ENCODE results near the gene SFSWAP.
A peak's percentile ranks its signal among the peaks of the same experiment; 100 is the strongest.
"Not testable (repeated sequence)": the region's sequence is repeated elsewhere in the genome, so short reads cannot be mapped to it uniquely, and the experiment has no call there.

Gene SFSWAP

DNA sequence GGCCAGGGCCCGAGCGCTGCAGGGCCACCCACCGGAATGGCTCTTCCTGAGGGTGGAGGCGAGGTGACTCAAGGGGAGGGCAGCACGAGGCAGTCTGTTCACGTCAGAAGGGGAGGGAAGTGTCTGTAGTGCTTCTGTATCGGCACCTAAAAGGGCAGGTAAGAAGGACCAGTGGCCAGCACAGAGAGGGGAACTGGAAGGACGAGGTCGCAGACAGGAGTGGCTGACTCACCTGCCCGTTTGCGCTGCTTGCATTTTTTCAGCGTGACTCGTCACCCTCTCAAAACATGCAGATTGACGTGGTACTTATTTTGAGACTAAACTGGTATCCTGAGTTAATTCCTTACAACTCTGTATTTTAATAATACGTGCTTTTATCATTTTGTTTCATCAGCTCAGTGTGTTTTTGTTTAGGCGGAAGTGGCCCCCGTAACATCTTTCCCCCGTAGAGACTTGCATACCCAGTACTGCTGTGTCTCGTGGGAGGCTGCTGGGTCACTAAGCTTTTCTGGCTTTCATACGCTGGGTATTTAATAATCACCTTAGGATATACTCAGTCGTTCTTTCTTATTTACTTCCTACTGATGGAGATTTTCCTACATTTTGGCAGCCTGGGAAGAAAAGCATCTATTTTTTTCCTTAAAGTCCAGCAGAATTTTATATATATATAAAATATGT, 26.4 kb downstream of the SFSWAP start:
- no peak for DNase-seq

DNA sequence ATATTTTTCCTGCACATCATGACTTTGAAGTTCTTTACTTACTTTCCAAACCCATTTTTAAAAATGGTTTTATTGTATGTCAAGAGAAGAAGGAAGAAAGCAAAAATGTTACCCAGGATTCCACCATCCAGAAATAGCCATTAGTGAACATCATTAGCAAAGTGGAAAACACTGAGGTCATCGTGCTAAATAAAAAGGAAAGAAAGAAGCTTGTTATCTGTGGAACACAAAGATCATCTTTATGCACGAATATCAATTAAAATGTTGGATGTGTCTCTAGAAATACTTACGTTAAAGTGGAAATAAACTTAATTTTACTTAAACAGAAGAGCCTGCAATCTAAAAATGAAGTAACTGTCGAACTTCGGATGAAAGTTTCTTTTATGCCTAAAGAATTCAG, 27.3 kb downstream of the SFSWAP start:
- no peak for DNase-seq

DNA sequence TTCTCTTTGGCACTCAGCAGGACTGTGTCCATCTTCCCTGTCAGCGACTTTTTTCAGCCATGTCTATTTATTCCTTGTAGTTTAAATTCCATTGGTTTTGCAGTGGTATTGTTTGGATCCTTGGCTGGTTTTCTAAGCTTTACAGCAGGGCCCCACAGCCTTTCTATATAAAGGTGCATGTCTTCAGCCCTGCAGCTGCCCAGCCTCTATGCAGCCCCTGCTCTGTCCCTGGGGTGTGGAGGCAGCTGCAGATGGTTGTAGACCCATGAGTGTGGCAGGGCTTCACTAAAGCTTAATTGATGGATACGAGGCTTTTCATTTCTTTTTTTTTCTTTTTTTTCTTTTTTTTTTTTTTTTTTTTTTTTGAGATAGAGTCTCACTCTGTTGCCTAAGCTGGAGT, 29.7 kb downstream of the SFSWAP start:
- DNase-seq = no peak

DNA sequence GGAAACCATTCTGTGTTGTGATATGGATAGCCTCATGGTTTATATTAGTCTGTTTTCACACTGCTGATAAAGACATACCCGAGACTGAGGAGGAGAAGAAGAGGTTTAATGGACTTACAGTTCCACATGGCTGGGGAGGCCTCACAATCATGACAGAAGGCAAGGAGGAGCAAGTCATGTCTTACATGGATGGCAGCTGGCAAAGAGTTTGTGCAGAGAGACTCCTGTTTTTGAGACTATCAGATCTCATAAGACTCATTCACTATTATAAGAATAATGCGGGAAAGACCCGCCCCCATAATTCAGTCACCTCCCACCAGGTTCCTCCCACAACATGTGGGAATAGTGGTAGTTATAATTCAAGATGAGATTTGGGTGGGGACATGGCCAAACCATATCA, 31.9 kb downstream of the SFSWAP start:
- DNase-seq = not testable (repeated sequence)

DNA sequence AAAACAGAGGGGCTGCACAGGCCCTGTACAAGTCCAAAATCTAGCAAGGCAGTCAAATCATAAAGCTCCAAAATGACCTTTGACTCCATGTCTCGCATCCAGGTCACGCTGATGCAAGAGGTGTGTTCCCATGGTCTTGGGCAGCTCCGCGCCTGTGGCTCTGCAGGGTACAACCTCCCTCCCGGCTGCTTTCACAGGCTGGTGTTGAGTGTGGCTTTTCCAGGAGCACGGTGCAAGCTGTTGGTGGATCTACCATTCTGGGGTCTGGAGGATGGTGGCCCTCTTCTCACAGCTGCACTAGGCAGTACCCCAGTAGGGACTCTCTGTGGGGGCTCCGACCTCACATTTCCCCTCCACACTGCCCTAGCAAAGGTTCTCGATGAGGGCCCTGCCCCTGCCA, 32.5 kb downstream of the SFSWAP start:
- not testable (repeated sequence) for DNase-seq

DNA sequence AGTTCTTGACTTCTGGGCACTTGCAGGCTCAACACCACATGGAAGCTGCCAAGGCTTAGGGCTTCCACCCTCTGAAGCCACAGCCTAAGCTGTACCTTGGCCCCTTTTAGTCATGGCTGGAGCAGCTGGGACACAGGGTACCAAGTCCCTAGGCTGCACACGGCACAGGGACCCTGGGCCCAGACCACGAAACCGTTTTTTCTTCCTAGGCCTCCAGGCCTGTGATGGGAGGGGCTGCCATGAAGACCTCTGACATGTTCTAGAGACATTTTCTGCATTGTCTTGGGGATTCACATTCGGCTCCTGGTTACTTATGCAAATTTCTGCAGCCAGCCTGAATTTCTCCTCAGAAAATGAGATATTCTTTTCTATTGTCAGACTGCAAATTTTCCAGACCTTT, 33.0 kb downstream of the SFSWAP start:
- DNase-seq = not testable (repeated sequence)

DNA sequence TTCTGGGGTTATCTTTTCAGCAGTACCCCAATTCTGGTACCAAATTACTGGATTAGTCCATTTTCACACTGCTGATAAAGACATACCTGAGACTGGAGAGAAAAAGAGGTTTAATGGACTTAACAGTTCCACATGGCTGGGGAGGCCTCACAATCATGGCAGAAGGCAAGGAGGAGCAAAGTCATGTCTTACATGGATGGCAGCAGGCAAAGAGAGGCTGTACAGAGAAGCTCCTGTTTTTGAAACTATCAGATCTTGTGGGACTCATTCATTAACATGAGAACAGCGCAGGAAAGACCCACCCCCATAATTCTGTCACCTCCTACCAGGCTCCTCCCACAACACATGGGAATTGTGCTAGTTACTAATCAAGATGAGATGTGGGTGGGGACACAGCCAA, 33.8 kb downstream of the SFSWAP start:
- DNase-seq = not testable (repeated sequence)

DNA sequence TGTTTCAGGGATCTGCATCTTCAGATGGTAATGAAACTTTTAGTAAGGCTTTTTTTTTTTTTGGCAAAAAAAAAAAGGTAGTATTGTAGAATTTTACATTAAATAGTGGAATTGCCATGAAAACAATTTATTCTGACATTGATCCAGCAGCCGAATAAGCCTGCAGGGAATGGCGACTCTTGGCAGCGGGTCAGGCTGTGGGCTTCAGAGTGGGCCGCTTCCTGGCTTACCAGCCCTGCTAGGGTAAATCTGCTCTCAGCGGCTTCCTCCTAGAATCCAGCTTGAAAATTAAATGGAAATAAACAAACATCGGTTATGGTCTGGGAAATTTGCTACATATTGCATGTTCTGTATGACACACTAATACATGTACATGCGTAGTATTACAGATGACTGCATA, 34.8 kb downstream of the SFSWAP start:
- no peak for DNase-seq

DNA sequence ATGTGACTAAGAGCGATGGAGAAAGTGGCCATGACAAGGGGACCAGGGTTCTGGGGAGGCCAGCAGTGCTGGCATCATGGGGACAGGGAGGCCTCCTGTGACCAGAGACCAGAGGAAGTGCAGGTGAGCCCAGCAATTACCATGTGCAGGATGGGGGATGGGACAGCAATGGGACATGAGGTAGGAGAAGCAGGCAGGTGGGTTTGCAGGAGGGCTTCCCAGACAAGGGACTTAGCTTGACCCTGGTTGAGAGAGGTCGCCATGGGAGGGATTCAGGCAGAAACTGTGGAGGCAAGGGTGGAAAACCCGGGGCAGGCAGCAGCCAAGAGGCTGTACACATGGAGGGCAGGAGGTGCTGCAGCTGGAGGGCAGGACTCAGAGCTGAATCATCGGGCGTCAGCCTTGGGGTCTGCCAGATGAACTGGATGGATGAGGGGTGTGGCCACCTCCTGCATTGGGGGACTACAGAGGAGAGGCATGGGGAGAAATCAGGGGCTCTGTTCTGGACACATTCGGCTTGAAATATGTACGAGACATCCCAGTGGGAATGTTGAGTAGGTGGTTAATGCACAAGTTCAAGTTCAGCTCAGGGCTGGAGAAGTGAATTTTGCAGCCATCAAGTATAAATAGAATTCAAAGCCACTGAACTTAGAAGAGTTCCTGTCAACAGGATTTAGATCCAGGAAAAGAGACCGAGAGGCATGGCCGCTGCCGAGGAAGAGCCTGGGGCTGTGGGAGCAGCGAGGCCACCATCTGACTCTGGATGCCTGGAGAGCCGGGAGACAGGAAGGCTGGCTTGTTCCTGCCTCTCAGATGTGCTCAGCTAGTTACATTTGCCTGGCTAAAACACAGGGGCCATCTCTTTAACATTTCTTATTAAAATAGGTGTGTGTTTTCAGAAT, 36.6 kb downstream of the SFSWAP start:
- no peak for DNase-seq

DNA sequence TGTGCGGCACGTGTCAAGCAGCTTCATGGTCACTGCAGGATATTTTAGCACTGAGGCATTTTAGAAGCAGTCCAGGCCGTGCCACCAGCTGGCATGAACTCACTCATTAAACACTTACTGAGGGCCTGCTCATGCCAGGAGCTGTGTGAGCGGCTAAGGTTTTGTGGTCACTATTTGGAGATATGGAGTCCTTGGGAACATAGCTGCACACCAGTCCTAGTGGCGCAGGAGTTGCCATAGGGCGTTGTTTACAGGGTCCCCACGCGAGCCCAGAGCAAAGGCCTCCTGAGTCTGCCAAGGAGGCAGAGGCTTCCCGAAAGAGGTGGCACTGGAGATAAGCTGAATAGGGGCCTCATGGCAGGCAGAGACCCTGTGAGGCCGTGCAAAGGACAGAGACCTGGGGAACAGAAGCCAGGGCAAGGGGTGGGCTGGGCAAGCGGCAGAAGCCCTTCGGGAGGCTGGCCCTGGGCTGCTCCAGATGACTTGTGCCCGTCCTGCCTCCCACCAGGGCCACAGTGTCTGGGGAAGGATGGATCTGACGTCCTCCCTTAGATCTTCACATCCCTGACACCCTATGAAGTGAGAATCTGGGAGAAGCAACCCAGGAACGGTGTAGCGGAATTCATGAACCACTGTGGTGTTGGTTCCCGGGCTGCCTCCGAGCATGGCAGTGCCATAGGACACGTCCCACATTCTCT, 38.9 kb downstream of the SFSWAP start:
- DNase-seq = no peak

DNA sequence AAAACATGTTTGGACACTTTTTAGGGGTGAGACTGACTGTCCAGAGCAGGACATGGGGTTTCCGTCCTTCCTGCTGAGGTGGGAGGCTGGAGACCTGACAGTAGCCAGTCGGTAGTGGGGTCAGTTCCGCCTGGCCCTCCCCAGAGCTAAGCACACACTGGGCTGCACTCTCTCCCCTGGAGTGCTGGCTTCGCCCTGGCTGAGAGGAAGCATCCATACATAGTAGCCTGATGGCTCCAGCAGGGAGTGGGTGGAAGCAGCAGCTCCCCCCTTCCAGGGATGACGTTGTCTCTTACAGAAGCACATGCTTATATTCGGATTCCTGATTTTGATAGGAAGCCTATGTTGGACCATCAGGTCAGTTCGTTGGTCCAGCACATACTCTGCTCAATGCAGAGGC, 40.4 kb downstream of the SFSWAP start:
- DNase-seq = no peak

DNA sequence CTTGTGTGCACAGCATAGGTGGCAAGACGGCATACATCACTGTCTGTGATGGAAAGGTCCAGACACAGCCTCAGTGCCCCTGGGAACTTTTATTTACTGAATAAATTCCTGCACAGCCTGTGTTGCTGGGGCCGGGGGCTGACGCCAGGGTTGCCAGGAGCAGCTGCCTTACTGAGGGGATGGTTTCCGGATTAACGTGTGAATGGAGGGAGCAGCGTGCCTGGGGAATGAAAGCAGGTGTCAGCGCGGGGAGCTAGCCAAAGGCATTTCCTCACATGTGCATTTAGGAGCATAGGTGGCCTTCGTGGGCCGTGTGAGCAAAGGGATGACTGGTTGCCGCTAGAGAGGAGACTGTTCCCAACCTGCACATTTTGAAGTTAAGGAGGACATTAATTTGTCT, 41.6 kb downstream of the SFSWAP start:
- DNase-seq = no peak

DNA sequence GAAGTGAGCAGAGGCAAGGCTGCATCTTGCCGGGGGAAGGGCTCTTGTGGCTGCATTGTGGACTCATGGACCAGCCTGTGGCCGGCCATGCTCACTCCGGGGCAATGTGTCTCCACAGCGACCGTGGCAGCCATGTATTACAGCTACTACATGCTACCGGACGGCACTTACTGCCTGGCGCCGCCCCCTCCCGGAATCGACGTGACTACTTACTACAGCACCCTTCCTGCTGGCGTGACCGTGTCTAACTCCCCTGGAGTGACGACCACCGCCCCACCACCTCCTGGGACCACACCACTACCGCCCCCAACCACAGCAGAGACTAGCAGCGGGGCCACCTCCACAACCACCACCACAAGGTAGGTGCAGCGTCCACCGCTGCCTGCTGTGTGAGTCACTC, 42.1 kb downstream of the SFSWAP start:
- no peak for DNase-seq

DNA sequence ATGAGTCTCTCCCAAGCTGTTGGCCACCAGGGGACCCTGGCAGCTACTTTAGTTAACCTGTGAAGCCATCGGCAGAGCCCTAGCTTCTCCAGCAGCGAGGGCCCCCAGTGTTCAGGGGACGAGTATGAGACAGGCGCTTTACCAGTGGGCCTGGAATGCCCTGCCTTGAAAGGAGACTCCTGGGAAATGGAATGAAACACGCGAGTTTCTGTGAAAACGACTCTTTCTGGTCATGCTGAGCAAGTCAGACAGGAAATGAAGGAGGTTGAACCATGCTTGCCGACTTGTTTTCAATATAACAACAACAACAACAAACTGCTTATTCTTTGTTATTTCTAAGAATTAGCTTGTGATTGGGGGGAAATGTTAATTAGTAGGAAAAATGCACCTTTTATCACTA, 42.9 kb downstream of the SFSWAP start:
- no peak for DNase-seq

DNA sequence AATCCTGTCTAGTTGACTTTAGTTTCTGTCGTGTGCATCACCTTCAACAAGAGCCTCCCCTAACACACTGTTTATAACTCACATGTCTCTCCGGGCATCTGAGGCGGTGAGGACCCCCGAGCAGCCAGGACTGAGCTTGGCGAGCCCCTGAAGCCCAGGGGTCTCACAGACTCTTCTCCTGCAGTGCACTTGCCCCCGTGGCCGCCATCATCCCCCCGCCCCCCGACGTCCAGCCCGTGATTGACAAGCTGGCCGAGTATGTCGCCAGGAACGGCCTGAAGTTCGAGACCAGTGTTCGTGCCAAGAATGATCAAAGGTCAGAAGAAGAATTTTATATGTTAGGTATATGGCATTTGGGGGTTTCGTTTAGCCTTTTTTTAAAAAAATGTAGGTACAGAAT, 43.3 kb downstream of the SFSWAP start:
- DNase-seq = no peak

DNA sequence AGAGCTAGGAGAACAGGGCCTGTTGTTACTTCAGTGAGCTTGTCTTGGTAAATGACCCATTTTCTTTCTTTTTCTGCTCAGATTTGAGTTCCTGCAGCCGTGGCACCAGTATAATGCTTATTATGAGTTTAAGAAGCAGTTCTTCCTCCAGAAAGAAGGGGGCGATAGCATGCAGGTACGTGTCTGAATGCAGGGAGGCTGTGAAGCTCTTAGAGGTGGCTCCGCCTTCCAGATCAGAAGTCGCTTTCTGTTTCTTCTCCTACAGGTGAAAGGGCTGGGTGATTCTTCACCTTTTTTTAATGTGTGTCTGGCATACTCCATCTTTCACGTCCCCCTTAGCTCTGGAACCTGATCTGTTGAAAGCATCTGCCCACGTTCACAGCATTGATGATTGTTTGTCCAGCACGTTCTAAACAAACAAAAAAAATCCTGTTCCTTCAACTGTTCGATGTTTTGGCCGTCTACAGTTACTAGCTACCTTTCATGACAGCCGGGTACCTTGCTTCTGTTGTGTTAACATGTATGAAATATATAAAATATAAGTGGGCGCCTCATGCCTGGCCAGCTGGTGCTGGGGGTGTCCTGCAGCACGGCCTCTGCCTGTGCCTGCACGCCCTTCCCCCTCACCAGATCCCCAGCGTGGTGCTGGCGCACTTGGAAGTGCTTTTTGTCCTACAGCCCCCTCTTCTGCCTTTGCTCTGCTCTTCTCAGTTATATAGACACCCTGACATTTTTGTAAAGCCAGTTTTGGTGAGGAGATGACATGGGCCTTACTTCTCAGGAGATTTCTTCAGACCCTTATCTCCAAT, 44.6 kb downstream of the SFSWAP start:
- DNase-seq = peak; percentile 11

DNA sequence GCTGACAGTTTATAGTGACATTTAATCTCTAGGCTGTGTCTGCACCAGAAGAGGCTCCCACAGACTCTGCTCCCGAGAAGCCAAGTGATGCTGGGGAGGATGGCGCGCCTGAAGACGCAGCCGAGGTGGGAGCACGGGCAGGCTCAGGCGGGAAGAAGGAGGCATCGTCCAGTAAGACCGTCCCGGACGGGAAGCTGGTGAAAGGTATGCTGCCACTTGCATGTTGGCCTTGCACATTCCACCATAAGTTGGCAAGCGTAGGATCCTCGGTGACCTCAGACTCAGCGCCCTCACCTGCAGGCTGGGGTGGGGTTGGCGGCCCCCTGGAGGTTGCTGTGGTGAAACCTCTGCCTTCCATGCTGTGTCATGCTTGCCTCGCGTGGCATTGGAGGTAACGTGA, 45.6 kb downstream of the SFSWAP start:
- no peak for DNase-seq

DNA sequence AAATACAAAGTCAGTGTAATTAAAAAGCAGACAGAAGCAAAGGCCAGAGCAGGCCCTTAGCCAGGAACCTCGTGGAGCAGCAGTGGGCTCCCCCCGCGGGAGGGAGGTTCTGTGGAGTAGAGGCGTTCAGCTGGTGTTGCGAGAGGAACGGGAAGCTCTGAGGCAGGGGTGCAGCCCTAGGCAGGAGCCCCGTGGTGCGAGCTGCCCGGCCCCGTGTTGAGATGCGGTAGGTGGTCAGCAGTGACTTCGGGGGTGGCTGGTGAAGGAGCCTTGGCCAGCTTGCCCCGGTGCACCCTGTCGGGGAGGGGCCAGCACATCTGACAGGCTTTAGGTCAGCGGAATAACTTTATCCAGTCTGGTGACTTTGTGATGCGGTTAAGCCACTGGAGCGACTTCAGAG, 46.2 kb downstream of the SFSWAP start:
- no peak for DNase-seq

DNA sequence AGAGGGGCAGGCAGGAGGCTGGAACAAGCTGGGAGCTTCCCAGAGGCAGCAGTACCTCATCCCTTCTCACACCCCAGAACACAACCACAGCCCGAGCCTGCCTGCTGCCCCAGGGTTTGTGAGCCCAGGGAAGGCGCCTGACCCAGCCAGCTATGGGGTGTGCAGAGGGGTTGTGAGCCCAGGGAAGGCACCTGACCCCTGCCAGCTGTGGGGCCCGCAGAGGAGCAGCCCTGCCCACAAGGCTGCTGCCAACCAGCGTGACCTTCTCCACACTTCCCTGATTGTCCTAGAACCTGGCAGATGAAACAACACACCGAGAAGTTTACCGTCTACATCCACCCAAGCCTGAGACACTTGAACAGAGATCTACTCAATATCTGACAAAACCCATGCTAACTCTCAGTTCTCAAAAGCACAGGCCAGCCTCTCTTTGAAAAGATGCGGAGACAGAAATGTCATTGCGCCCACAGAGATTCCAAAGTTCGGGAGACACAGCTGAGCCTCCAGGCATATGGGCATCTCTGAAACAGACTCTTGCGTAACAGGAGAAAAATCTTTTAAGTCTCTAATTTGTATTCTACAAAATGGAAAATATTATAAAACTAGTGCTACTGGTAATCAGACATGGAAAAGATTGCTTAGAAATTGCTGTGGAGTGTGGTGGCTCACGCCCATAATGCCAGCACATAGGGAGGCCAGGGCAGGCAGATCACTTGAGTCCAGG, 47.3 kb downstream of the SFSWAP start:
- DNase-seq = no peak

DNA sequence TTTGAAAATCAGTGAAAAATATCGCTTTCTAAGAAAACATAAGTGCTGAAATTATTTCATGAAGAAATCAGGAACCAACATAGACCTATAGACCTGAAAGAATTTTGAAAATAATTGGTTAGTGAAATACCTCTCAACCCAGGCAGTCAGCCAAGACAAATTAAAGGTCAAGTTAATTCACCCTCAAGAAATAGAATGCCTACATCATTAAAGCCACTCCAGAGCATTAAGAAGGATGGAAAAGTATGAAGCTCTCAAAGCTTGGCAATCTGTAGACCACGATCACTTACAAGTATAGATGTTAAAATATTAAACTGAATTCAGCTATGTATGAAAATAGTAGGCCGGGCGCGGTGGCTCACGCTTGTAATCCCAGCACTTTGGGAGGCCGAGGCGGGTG, 48.3 kb downstream of the SFSWAP start:
- no peak for DNase-seq

DNA sequence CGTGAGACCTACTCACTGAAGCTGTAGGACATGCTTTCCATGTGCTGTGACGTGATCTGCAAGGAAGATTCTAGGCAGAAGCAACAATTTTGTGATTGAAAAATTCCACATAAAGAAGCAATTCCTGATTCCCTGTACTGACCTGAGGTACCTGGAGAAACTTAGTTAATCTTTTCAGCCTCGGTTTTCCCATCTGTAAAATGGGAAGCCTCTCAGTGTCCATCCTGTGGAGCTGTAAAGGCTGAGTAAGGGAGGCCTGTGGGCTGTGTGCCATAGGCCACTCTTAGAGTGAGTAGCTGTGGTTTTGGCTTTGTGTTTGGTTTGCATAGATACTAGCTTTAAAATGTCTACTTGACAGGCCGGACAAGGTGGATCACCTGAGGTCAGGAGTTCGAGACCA, 50.7 kb downstream of the SFSWAP start:
- DNase-seq = no peak

DNA sequence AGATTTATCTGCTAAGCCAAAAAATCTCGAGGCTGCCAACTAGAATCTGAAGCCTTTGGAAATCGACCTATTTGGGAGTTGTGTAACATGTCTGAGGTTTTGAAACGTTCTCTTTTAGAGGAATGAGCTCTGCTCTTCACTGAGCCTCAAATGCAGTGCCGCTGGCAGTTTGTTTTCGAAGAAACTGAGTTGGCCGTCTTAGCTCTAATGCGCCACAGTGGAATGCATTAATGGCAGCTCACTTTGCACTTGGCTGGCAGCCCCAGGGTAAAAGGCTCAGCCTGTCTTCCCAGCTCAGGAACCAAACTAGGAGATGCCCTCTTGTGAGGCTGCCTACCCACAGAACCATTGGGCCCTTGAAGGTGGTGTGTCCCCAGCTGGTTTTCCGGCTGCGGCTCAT, 53.8 kb downstream of the SFSWAP start:
- DNase-seq = no peak
